SK-N-MC (cell line): ENCODE results near the gene SP6.

Experiments
- DNase-seq: peaks from one replicate; pipeline ENCODE4 v3.0.0-alpha.2; 2011; ENCODE audit warnings: low read depth, low spot score
- H3K27ac ChIP-seq: fragments of 200-600 bp; sonication (generic); 2 replicates; pipeline ENCODE4 v1.5.1; 2016; ENCODE audit warnings: mixed run types
- H3K36me3 ChIP-seq: fragments of 200-600 bp; sonication (generic); 2 replicates; pipeline ENCODE4 v1.6.1; 2017; ENCODE audit warnings: antibody characterized with exemption, low read length, mixed read lengths; ENCODE audit not compliant: insufficient read depth
- H3K4me3 ChIP-seq: fragments of 200-600 bp; sonication (generic); 2 replicates; pipeline ENCODE4 v1.5.1; 2016
- H3K9ac ChIP-seq: fragments of 200-600 bp; sonication (generic); 2 replicates; pipeline ENCODE4 v1.8.0; 2017; ENCODE audit warnings: mixed run types, mixed read lengths; ENCODE audit not compliant: insufficient read length
- H3K9me3 ChIP-seq: fragments of 200-600 bp; sonication (generic); 2 replicates; pipeline ENCODE4 v1.6.1; 2017; ENCODE audit warnings: low read depth, mild to moderate bottlenecking, antibody characterized with exemption, low read length, moderate library complexity, mixed read lengths
- EZH2 ChIP-seq: fragments of 200-600 bp; sonication (generic); IDR thresholded peaks from one replicate; pipeline ENCODE4 v1.6.1; 2017; ENCODE audit warnings: antibody characterized with exemption
- FOXP2 ChIP-seq: optimal IDR thresholded peaks from 2 replicates; pipeline ENCODE3; 2011; ENCODE audit warnings: mild to moderate bottlenecking, moderate library complexity; ENCODE audit not compliant: insufficient read depth; ENCODE audit errors: extremely low read length, control extremely low read depth
- POLR2AphosphoS5 ChIP-seq: IDR thresholded peaks from 2 replicates; pipeline ENCODE4 v1.6.1; 2012; ENCODE audit warnings: mild to moderate bottlenecking, low read depth, low read length, borderline replicate concordance

The SP6 gene

DNA sequence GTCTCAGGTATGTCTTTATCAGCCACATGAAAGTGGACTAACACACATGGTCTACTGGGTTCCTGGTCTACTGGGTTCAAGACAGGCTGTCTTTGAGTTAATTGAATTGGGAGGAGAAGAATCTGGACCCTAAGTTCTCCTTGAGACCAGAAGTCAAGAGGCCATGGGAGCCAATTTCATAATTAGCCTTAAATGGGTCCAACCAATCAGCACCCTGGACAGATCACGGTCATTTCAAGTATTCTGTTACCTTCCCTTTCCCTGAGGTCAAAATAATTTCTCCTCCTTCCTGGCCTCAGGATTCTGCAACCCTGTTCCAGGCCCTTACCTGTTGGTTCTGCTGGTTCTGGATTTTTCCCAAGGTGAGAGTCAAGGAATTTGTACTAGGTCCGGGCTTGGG is 53.2 kb downstream of the SP6 start:
- Histone ChIP-seq H3K9ac (no peak overlapping the region), H3K27ac (no peak overlapping the region), H3K36me3 (no peaks in the 10 kb centered on the region), H3K9me3 (no peaks in the 10 kb centered on the region), H3K4me3 (no peak overlapping the region)
- TF ChIP-seq POLR2AphosphoS5 (no peak), FOXP2 (no peak), EZH2 (no peak)
- DNase-seq: no peak
